AG04449 (cell line): ENCODE measurements around the gene KLHL13.

Experiments used
- CTCF ChIA-PET: fragments of 350-600 bp; formaldehyde crosslinking; extraction: SDS; loops from one replicate; lab custom pipeline; 2021; ENCODE audit warnings: antibody characterized with exemption; lab: Yijun Ruan, JAX
- POLR2A ChIA-PET: fragments of 400-600, 350-600 bp; formaldehyde crosslinking; extraction: SDS; loops from one replicate; lab custom pipeline; 2020; ENCODE audit warnings: antibody characterized with exemption, inconsistent platforms; lab: Yijun Ruan, JAX
- DNase-seq: peaks from one replicate; pipeline ENCODE4 v3.0.0-alpha.2; 2010; ENCODE audit warnings: low read depth, low spot score
- H3K4me3 ChIP-seq: 2 replicates; pipeline ENCODE4 v1.5.1; 2011; ENCODE audit warnings: low read depth, mild to moderate bottlenecking, control low read depth, low read length
- CTCF ChIP-seq: IDR thresholded peaks from one replicate; pipeline ENCODE4 v1.5.1; 2011; ENCODE audit warnings: mild to moderate bottlenecking, moderate library complexity, low read length, control low read depth, inconsistent platforms; ENCODE audit not compliant: insufficient read depth; ENCODE audit errors: missing control alignments

Gene KLHL13

DNA sequence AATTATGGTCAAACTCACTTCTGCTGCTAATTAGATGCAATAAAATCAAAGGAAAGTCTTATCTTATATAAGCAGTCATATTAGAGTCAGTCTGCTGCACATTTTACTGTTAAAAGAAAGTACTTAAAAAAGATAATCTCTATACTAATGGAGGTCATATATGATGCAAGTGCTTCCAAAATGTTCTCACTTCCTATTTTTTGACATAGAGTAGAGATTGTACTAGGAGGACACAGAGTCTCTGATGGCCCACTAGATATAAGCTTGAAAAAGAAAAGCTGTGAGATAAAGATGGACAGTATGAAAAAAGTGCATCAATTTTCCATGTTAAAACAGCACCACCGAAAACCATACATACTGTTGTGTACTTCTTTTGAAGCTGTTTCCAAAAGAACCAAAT is 196.9 kb downstream of the KLHL13 start:
- TF ChIP-seq CTCF, result no peak
- POLR2A ChIA-PET, result no interaction called here
- CTCF ChIA-PET, result no interaction called here

DNA sequence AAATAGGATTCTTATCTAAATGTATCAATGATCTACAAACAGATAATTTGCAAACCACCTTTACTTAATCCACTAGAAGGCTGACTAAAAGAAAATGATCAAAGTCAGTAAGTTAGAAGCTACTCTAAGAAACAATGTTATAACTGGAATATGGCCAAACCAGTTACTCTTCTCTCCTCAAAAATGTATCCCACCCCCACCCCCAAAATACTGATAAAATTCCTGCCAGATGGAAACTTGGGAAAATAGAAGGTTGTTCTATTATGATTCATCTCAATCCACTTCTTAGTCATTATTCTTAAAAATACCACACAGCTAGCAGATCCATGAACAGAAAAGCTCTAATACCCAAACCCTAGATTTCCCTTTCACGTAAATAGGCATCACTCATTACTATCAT is 206.4 kb downstream of the KLHL13 start:
- no peak overlapping the region for H3K4me3 ChIP-seq
- TF ChIP-seq CTCF, result no peak
- ChIA-PET POLR2A (no interaction called here), CTCF (no interaction called here)
- no peak for DNase-seq

More for the DNA sequence above, 196.9 kb downstream of the KLHL13 start:
- H3K4me3 ChIP-seq, result no peak overlapping the region
- DNase-seq, result no peak

DNA sequence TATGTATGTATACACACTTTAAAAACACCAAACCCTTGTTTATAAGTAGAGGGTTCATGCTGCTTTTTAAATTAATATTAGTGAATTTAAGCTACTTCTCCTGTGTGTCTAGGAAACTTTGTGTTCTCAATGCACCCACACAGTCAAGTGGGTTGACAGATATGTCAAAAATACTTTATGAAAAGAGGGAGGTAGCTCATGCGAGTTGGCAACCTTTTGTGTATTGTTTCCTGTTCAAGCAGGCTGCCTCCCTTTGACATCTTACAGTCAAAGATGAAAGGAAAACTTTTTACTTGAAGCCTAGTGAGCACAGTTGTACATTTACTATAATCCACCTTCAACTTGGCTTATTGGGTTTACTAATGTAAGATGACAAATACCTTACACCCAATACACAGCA is 218.4 kb downstream of the KLHL13 start:
- no peak for DNase-seq
- TF ChIP-seq CTCF, result no peak
- H3K4me3 ChIP-seq, result no peak overlapping the region
- POLR2A ChIA-PET, result no interaction called here
- CTCF ChIA-PET, result no interaction called here

DNA sequence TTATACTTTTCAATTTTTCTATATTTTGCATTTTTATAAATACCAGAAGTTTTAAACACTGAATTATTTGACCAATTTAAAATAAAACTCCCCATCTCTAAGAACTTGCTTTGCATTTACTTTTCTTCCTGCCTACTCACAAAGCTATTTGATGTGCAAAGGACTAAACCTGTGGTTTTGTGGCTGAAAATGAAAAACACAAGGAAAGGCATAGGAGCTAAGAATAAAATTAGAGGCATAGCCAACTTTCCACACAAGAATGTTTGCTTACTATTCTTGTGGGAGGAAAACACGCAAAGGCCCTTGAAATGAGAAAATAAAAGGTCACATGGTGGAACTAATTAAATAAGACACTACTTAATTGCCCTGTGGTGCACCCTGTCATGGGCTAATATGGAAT is 221.2 kb downstream of the KLHL13 start:
- H3K4me3 ChIP-seq, result no peak overlapping the region
- TF ChIP-seq CTCF, result no peak
- ChIA-PET POLR2A (no interaction called here), CTCF (no interaction called here)
- no peak for DNase-seq

GRCh38 chrX:117892469-117892868 is 224.1 kb downstream of the KLHL13 start:
- H3K4me3 ChIP-seq, result no peak overlapping the region
- ChIA-PET CTCF (no interaction called here), POLR2A (no interaction called here)
- TF ChIP-seq CTCF, result no peak
- no peak for DNase-seq

- no peak for DNase-seq
- ChIA-PET CTCF (no interaction called here), POLR2A (no interaction called here)
- TF ChIP-seq CTCF, result no peak
- no peak overlapping the region for H3K4me3 ChIP-seq
Measured at GRCh38 chrX:117871796-117872195, 244.8 kb downstream of the KLHL13 start.

DNA sequence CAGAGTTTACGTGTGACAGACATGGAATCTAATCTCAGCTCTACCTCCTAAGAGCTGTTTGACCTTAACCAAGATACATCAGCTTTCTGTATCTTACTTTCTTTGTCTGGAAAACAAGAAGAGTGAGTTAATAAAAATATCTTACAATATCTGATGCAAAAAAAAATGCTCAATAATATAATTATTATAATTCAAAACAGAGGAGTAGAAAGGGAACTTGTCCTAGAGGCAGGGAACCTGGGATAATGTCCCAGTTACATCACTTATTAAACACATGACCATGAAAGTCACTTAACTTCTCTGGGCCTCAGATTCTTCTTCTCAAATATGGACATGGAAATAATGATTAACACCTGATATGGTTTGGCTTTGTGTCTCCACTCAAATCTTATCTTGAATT is 256.1 kb downstream of the KLHL13 start:
- H3K4me3 ChIP-seq, result no peak overlapping the region
- no peak for DNase-seq
- POLR2A ChIA-PET, result no interaction called here
- CTCF ChIA-PET, result no interaction called here
- TF ChIP-seq CTCF, result no peak
